HG03469 (cell line): ENCODE results near the gene SENP6.
"Not testable (repeated sequence)": the region's sequence is repeated elsewhere in the genome, so short reads cannot be mapped to it uniquely, and the experiment has no call there.

Experiments used
- ATAC-seq: cut with Tn5 transposase; IDR thresholded peaks from one replicate; pipeline ENCODE4 v1.9.1; 2021; ENCODE audit warnings: mild to moderate bottlenecking, moderate library complexity, moderate number of reproducible peaks; ENCODE audit not compliant: unreplicated experiment

The SENP6 gene

GRCh38 chr6:75656479-75656878 is 54.8 kb downstream of the SENP6 start:
- ATAC-seq = no peak

DNA sequence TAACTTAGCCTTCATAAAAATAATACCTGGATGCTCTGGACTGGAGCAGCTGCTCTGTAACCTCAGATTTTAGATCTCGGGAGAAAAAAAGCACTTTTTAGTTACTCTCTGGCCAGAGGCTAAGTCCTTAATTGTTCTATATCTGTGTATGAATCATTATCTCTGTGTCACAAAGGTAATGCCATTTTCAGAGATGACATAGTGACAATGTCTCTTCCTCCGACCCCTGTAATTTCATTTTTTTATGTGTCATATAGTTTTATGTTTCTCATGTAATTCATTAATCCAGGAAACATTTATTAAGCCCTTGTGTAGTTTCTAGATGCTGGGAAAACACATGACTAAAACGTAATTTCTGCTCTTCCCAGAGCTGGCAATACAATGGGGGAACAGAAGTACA is 55.6 kb downstream of the SENP6 start:
- no peak for ATAC-seq

GRCh38 chr6:75666592-75666991 is 64.9 kb downstream of the SENP6 start:
- no peak for ATAC-seq

DNA sequence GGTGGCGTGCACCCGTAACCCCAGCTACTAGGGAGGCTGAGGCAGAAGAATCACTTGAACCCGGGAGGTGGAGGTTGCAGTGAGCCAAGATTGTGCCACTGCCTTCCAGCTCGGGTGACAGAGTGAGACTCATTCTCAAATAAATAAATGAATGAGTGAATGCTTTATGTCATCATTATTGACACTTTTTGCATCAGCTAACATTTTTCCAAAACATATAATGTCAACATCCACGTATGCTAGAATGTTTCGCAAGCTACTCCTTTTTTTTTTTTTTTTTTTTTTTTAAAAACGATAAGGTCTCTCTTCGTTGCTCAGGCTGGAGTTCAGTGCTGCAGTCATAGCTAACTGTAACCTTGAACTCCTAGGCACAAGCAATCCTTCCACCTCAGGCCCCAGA is 72.2 kb downstream of the SENP6 start:
- no peak for ATAC-seq

- ATAC-seq = no peak
Observed at GRCh38 chr6:75676377-75676776, 74.7 kb downstream of the SENP6 start.

DNA sequence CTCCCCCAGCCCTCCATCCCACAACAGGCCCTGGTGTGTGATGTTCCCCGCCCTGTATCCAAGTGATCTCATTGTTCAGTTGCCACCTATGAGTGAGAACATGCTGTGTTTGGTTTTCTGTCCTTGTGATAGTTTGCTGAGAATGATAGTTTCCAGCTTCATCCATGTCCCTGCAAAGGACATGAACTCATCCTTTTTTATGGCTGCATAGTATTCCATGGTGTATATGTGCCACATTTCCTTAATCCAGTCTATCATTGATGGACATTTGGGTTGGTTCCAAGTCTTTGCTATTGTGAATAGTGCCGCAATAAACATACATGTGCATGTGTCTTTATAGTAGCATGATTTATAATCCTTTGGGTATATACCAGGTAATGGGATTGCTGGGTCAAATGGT is 80.9 kb downstream of the SENP6 start:
- not testable (repeated sequence) for ATAC-seq

GRCh38 chr6:75683005-75683404 is 81.3 kb downstream of the SENP6 start:
- not testable (repeated sequence) for ATAC-seq

DNA sequence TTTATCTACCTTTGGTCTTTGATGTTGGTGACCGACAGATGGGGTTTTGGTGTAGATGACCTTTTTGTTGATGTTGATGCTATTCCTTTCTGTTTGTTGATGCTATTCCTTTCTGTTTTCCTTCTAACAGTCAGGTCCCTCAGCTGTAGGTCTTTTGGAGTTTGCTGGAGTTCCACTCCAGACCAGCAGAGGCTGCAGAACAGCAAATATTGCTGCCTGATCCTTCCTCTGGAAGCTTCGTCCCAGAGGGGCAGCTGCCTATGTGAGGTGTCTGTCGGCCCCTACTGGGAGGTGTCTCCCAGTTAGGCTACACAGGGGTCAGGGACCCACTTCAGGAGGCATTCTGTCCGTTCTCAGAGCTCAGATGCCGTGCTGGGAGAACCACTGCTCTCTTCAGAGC is 85.9 kb downstream of the SENP6 start:
- not testable (repeated sequence) for ATAC-seq

DNA sequence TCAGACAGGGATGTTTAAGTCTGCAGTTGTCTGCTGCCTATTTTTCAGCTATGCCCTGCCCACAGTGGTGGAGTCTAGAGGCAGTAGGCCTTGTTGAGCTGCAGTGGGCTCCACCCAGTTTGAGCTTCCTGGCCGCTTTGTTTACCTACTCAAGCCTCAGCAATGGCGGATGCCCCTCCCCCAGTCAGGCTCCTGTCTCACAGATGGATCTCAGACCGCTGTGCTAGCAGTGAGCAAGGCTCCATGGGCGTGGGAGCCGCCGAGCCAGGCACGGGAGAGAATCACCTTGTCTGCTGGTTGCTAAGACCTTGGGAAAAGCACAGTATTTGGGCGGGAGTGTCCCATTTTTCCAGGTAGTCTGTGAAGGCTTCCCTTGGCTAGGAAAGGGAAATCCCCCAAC is 86.3 kb downstream of the SENP6 start:
- not testable (repeated sequence) for ATAC-seq

- ATAC-seq = no peak
Observed at GRCh38 chr6:75689576-75689975, 87.9 kb downstream of the SENP6 start.

GRCh38 chr6:75691012-75691411 is 89.3 kb downstream of the SENP6 start:
- ATAC-seq = no peak

DNA sequence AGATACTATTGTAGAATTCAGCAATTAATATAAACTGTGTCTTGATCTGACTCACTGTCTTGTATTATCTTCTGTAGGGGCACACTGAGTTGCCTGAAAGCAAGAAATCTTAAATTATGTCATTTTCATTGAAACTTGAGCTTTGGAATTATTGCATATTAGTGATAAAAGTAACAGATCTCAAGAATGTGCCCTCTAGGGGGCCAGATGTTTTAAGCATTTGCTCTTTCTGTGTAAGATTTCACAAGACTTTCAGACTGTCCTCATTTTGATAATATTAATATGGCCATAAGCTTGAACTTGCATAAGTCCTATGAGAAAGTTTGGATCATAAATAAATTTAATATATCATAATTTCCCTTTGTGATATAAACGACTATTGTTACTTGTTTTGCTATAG is 91.9 kb downstream of the SENP6 start:
- ATAC-seq = no peak

GRCh38 chr6:75694406-75694805 is 92.7 kb downstream of the SENP6 start:
- no peak for ATAC-seq

- not testable (repeated sequence) for ATAC-seq
Observed at GRCh38 chr6:75708334-75708733, 106.7 kb downstream of the SENP6 start.

- ATAC-seq = no peak
Observed at GRCh38 chr6:75711173-75711572, 109.5 kb downstream of the SENP6 start.

GRCh38 chr6:75719133-75719532 is 117.5 kb downstream of the SENP6 start:
- no peak for ATAC-seq

- no peak for ATAC-seq
Observed at GRCh38 chr6:75723382-75723781, 121.7 kb downstream of the SENP6 start.

GRCh38 chr6:75727206-75727605 is 125.5 kb downstream of the SENP6 start:
- ATAC-seq = no peak

DNA sequence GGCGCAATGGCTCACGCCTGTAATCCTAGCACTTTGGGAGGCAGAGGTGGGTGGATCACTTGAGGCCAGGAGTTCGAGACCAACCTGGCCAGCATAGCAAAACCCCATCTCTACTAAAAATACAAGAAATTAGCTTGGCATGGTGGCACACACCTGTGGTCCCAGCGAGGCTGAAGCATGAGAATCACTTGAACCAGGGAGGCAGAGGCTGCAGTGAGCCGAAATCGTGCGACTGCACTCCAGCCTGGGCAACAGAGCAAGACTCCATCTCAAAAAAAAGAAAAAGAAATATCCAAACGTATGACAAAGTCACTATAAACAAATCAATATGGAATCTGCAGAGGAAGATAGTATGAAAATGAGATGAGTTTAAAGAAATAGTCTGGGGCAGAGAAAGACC is 129.3 kb downstream of the SENP6 start:
- ATAC-seq = not testable (repeated sequence)

- peak; percentile 84 for ATAC-seq
Observed at GRCh38 chr6:75735491-75736186, 134.0 kb downstream of the SENP6 start.

DNA sequence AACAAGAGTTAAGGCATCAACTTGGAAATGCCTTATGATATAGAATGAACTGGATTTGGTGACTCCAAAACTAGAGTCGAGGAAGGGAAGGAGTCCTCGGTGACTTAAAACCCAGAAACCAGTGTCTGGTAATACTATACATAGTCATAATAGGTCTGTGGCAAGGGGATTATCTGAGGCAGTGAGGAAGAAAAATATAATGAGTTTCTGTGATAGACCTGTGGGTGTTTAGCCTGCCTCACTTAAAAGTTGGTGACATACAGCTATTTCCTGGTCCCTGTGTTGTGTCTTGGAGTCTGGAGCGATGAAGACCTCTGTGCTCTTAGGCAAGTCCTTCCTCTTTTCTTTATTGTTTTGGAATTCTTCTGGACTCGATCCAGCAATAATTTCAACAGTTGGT is 142.3 kb downstream of the SENP6 start:
- no peak for ATAC-seq

GRCh38 chr6:75745404-75745803 is 143.7 kb downstream of the SENP6 start:
- no peak for ATAC-seq

- no peak for ATAC-seq
Observed at GRCh38 chr6:75746221-75746620, 144.5 kb downstream of the SENP6 start.
